ENCODE measurements around the gene NTN3.

DNA sequence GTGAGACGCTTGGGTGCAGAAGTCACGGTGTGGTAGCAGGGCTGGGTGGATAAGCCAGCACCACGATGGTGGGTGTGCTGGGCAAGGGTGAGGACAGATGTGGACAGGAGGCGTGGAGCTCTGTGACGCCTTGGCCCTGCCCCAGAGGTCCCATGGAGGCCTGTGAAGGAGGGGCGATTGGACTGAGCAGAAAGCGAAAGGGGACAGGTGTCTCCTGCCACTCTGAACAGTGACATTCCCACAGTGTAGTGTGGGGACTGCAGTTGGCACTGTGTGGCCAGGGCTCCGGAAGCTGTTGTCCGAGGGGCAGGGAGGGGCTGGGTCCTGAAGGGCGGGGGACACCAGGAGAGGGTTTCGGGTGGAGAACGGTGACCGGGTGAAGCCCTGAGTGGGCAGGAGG is 11.2 kb downstream of the NTN3 start:
- TF ChIP-seq CTCF (IDR thresholded peaks at IDR 0.05) (no peak), POLR2A (IDR thresholded peaks at IDR 0.05) (no peak), EP300 (IDR thresholded peaks at IDR 0.05) (no peak)

Measured in tibial nerve (tissue), 4 donors.